ENCODE data around the gene CLTB. TPM values are rescaled to one million over a fixed set of nuclear protein-coding genes. Genes with fewer than 3 reads are reported as not detected.
A peak's percentile ranks its signal among the peaks of the same experiment; 100 is the strongest.

The CLTB gene
- total and polyA plus RNA-seq, 2 of the 4 experiments (the other 2 are of a cell fraction): 87.6 to 99.9 TPM

GRCh38 chr5:176362233-176362490, 54.2 kb downstream of the CLTB start:
- no peak overlapping the region for H2AK5ac ChIP-seq (ENCODE audit: low read depth, low read length)
- peaks cover 18 to 30% of the 10 kb centered on the region in 2 experiments; a peak in 3 of 4 replicates for H3K79me1 ChIP-seq (ENCODE audit: low read depth in 1 of 2, low read length in 2 of 2)
- ATAC-seq (ENCODE audit: low read depth) (no peak), DNase-seq (no peak)
- peak overlapping the region; percentile 64; the same call in 1 of the 2 replicates for H3K9ac ChIP-seq (ENCODE audit: low read depth, low read length)
- intact Hi-C loops (cut with micrococcal nuclease): loop anchor here (5.0 kb wide), 2 partner anchors 210 to 635 kb away; no protein-coding TSS in a partner anchor
- dilution Hi-C loops (cut with HindIII; ENCODE audit: low sequenced_read_pairs, unreplicated experiment): no loop called here
- BruUV-seq (replicated peaks): no TSS peak
- peak overlapping the region; percentile 97 for H2AFZ ChIP-seq (replicated peaks; ENCODE audit: low read length, poor library complexity)
- peaks cover 3% of the 10 kb centered on the region for H3K36me3 ChIP-seq (ENCODE audit: control insufficient read depth, insufficient read depth, low read length)
- peak overlapping the region; percentile 90 for H3K4me3 ChIP-seq (ENCODE audit: insufficient read depth, low read depth, low read length)
- no peaks in the 10 kb centered on the region for H3K9me3 ChIP-seq (ENCODE audit: control insufficient read depth, insufficient read depth, low read length)
- H4K20me1 ChIP-seq (ENCODE audit: insufficient read depth, low read length): peaks cover 10% of the 10 kb centered on the region; the same call in 1 of the 2 replicates
- peaks cover 4% of the 10 kb centered on the region for H3K9me1 ChIP-seq (ENCODE audit: insufficient read depth, low read length)
- H3K14ac ChIP-seq (replicated peaks; ENCODE audit: low read depth, low read length): peak overlapping the region; percentile 94; the same call in 1 of the 2 replicates
- H3K23ac ChIP-seq (ENCODE audit: low read depth, low read length): peak overlapping the region; percentile 70
- H3K18ac ChIP-seq (ENCODE audit: low read depth, low read length): peak overlapping the region; percentile 67; the same call in 1 of the 2 replicates
- peak overlapping the region; percentile 87 for H4K5ac ChIP-seq (ENCODE audit: low read depth, low read length)
- H3K56ac ChIP-seq (ENCODE audit: extremely low read depth, insufficient read depth, low read length): peak overlapping the region; percentile 47; the same call in 1 of the 2 replicates
- H4K8ac ChIP-seq (ENCODE audit: low read depth in 2 of 2, low read length in 2 of 2): peak overlapping the region; percentile 73 to 93; a peak in 3 of 4 replicates
- no peak overlapping the region for H2BK20ac ChIP-seq (ENCODE audit: low read depth, low read length)
- peak overlapping the region; percentile 75 for H2AK9ac ChIP-seq (replicated peaks; ENCODE audit: low read depth, low read length, poor library complexity)
- POLR2A ChIA-PET (ENCODE audit: unreplicated experiment): interaction anchor here (0.6 kb wide), 1 partner anchor 762 kb away, joined by 6 read pairs; no protein-coding TSS in a partner anchor
- peak overlapping the region; percentile 31 for H2BK5ac ChIP-seq (ENCODE audit: low read depth, low read length, poor library complexity, severe bottlenecking)
- peak overlapping the region; percentile 81 for H3K4ac ChIP-seq (ENCODE audit: low read depth, low read length)
- TF ChIP-seq MAZ (IDR thresholded peaks at IDR 0.05; ENCODE audit: borderline replicate concordance, low read depth, low read length) (no peak), MXI1 (IDR thresholded peaks at IDR 0.05; ENCODE audit: borderline replicate concordance, low read depth, low read length) (no peak), RCOR1 (IDR thresholded peaks at IDR 0.05; ENCODE audit: insufficient replicate concordance, low read length) (no peak), MAFK (IDR thresholded peaks at IDR 0.05; ENCODE audit: low read depth, low read length) (no peak), CHD1 (IDR thresholded peaks at IDR 0.05; ENCODE audit: low read depth, low read length) (no peak), ELK1 (IDR thresholded peaks at IDR 0.05; ENCODE audit: borderline replicate concordance, low read depth, low read length) (no peak), CTCF (conservative IDR thresholded peaks at IDR 0.05; ENCODE audit: low read depth, low read length) (no peak), CEBPB (IDR thresholded peaks at IDR 0.05; ENCODE audit: low read depth, low read length) (no peak)
- H2BK120ac ChIP-seq (ENCODE audit: low read depth, low read length): peak overlapping the region; percentile 65; the same call in 1 of the 2 replicates
- H3K27me3 ChIP-seq (ENCODE audit: control insufficient read depth, insufficient read depth, low read length): no peaks in the 10 kb centered on the region
- H4K91ac ChIP-seq (ENCODE audit: insufficient read depth, low read depth, low read length): peak overlapping the region; percentile 88
- in situ Hi-C loops (cut with MboI; ENCODE audit: low sequenced_read_pairs): no loop called here
- H3K27ac ChIP-seq (ENCODE audit: insufficient read depth, low read length): no peak overlapping the region
- H3K4me1 ChIP-seq (ENCODE audit: control insufficient read depth, insufficient read depth, low read length): peaks cover 7% of the 10 kb centered on the region
- CTCF ChIA-PET: interaction anchor here (1.0 kb wide), 1 partner anchor 12 kb away, joined by 3 read pairs; no protein-coding TSS in a partner anchor
- H2BK15ac ChIP-seq (ENCODE audit: low read depth, low read length): no peak overlapping the region
- H3K4me2 ChIP-seq (ENCODE audit: low read depth, low read length): peak overlapping the region; percentile 98
- no CpG with 5 or more reads among the region's 8 CpGs for WGBS, 2 experiments (ENCODE audit: extremely low coverage in 2 of 2, insufficient read length in 1 of 2)

Data from IMR-90 (cell line).